HCT116 (cell line): ENCODE measurements around the gene CMTM8. TPM values are rescaled to one million over a fixed set of nuclear protein-coding genes. Genes with fewer than 3 reads are reported as not detected.

ENCODE experiments used
- ATAC-seq: fragments of 200-7000 bp; cut with Tn5 transposase; 2 replicates; pipeline ENCODE4 v1.9.1; 2020; ENCODE audit warnings: mild to moderate bottlenecking, moderate library complexity
- BruUV-seq: library from RNA; stranded (reverse); fragments of 400-500 nt; replicated peaks from 2 replicates; lab custom pipeline; 2021; lab: Mats Ljungman, UMichigan
- CTCF ChIA-PET: fragments of 300-600 bp; sonication (Branson Sonifier 250); formaldehyde crosslinking; loops from one replicate; lab custom pipeline; 2021; ENCODE audit warnings: antibody characterized with exemption; lab: Charles Lee
- POLR2A ChIA-PET: fragments of 300-600, 350-600 bp; sonication (Branson Sonifier 250); formaldehyde crosslinking; loops from one replicate; lab custom pipeline; 2021; ENCODE audit warnings: antibody characterized with exemption; lab: Charles Lee
- RAD21 ChIA-PET, 2 experiments: fragments of 300-600 bp; sonication (Branson Sonifier 250); formaldehyde crosslinking; loops; one replicate each; lab custom pipeline; 2023; ENCODE audit warnings: low total read pairs in 2 of 2; ENCODE audit not compliant: uncharacterized antibody in 2 of 2, unreplicated experiment in 2 of 2, low non-redundant PET in 1 of 2; lab: Charles Lee
- DNase-seq: peaks from one replicate; pipeline ENCODE4 v3.0.0-alpha.2; 2010; ENCODE audit warnings: low read depth, low spot score
- H2AFZ ChIP-seq: fragments of 200-600 bp; shearing (Covaris generic), sonication (generic); 2 replicates; pipeline ENCODE4 v1.6.1; 2017; ENCODE audit warnings: low read depth, mixed run types, mixed read lengths, antibody characterized with exemption, low read length; ENCODE audit not compliant: poor library complexity, severe bottlenecking
- H3K27ac ChIP-seq: 2 replicates; pipeline ENCODE4 v1.5.1; 2012; ENCODE audit warnings: low read depth, low read length
- H3K27me3 ChIP-seq: fragments of 200-600 bp; sonication (generic); 2 replicates; pipeline ENCODE4 v1.6.1; 2016; ENCODE audit warnings: mixed run types, low read length, mixed read lengths; ENCODE audit not compliant: insufficient read depth
- H3K36me3 ChIP-seq, 2 experiments: fragments of 200-500 bp in 1 of 2; fragments of 200-600 bp in 1 of 2; sonication (Bioruptor generic) in 1 of 2; sonication (generic) in 1 of 2; 2 replicates each; pipeline versions ENCODE4 v1.5.1 to v1.6.1; 2014 to 2016; ENCODE audit warnings: low read length in 2 of 2, inconsistent platforms in 1 of 2, mixed read lengths in 1 of 2, mixed run types in 1 of 2; ENCODE audit not compliant: insufficient read depth in 2 of 2, control insufficient read depth in 1 of 2
- H3K4me1 ChIP-seq, 2 experiments: fragments of 200-600 bp in 1 of 2; sonication (generic) in 1 of 2; 2 replicates each; pipeline versions ENCODE4 v1.5.1 to v1.6.1; 2012 to 2017; ENCODE audit warnings: low read length in 2 of 2, inconsistent platforms in 1 of 2, mild to moderate bottlenecking in 1 of 2, mixed read lengths in 1 of 2, mixed run types in 1 of 2, moderate library complexity in 1 of 2; ENCODE audit not compliant: insufficient read depth in 2 of 2, control insufficient read depth in 1 of 2
- H3K4me2 ChIP-seq: fragments of 200-600 bp; sonication (generic); 2 replicates; pipeline ENCODE4 v1.6.1; 2017; ENCODE audit warnings: mixed run types, low read length, mixed read lengths
- H3K4me3 ChIP-seq, 2 experiments: fragments of 200-600 bp in 1 of 2; sonication (generic) in 1 of 2; replicated peaks in 1 of 2; 2 replicates each; pipeline ENCODE4 v1.5.1; 2011 to 2016; ENCODE audit warnings: low read length in 2 of 2, control low read depth in 1 of 2, low read depth in 1 of 2, mild to moderate bottlenecking in 1 of 2, mixed read lengths in 1 of 2, mixed run types in 1 of 2
- H3K79me2 ChIP-seq: fragments of 200-600 bp; sonication (generic); 2 replicates; pipeline ENCODE4 v1.6.1; 2017; ENCODE audit warnings: mild to moderate bottlenecking, mixed run types, low read length, moderate library complexity, mixed read lengths; ENCODE audit not compliant: insufficient read depth
- H3K9ac ChIP-seq: fragments of 200-600 bp; sonication (generic); 2 replicates; pipeline ENCODE4 v1.6.1; 2016; ENCODE audit warnings: low read length, mixed read lengths
- H3K9me2 ChIP-seq: fragments of 200-600 bp; sonication (generic), shearing (Covaris generic); 2 replicates; pipeline ENCODE4 v1.6.1; 2017; ENCODE audit warnings: mixed run types, mild to moderate bottlenecking, moderate library complexity; ENCODE audit not compliant: insufficient read depth
- H3K9me3 ChIP-seq, 2 experiments: fragments of 200-500 bp in 1 of 2; fragments of 200-600 bp in 1 of 2; sonication (Bioruptor generic) in 1 of 2; sonication (generic) in 1 of 2; 2 replicates each; pipeline ENCODE4 v1.6.1; 2014 to 2017; ENCODE audit warnings: low read length in 2 of 2, mixed read lengths in 2 of 2, inconsistent platforms in 1 of 2, low read depth in 1 of 2, mild to moderate bottlenecking in 1 of 2, mixed run types in 1 of 2, moderate library complexity in 1 of 2; ENCODE audit not compliant: control insufficient read depth in 1 of 2, insufficient read depth in 1 of 2
- H4K20me1 ChIP-seq: fragments of 200-600 bp; sonication (generic), shearing (Covaris generic); 2 replicates; pipeline ENCODE4 v1.6.1; 2017; ENCODE audit warnings: mixed run types, mild to moderate bottlenecking, moderate library complexity; ENCODE audit not compliant: insufficient read depth
- ATF3 ChIP-seq: IDR thresholded peaks from 2 replicates; pipeline ENCODE4 v1.6.1; 2012
- FOSL1 ChIP-seq: IDR thresholded peaks from 2 replicates; pipeline ENCODE4 v1.6.1; 2012; ENCODE audit warnings: low read depth
- JUND ChIP-seq: IDR thresholded peaks from 2 replicates; pipeline ENCODE4 v1.6.1; 2012
- POLR2AphosphoS5 ChIP-seq: IDR thresholded peaks from 2 replicates; pipeline ENCODE4 v1.6.1; 2011; ENCODE audit warnings: mild to moderate bottlenecking, low read depth, low read length, moderate library complexity
- RAD21 ChIP-seq: IDR thresholded peaks from 2 replicates; pipeline ENCODE4 v1.6.1; 2012; ENCODE audit warnings: low read depth, mild to moderate bottlenecking
- REST ChIP-seq: IDR thresholded peaks from 2 replicates; pipeline ENCODE4 v1.6.1; 2012; ENCODE audit warnings: low read depth
- SRF ChIP-seq: IDR thresholded peaks from 2 replicates; pipeline ENCODE4 v1.6.1; 2012; ENCODE audit warnings: low read depth
- intact Hi-C: fragments of 100-400 bp; cut with micrococcal nuclease; formaldehyde crosslinking; loops from 2 replicates; pipeline ENCODE4 v1.10.0; 2022
- total RNA-seq: library from RNA; stranded (reverse); gene quantifications from one replicate; pipeline ENCODE4 v1.2.1, GENCODE V29; 2021; ENCODE audit not compliant: unreplicated experiment
- TF ChIP-seq, protein P1 (sequence below), 3 experiments: fragments of 200-600 bp in 1 of 3; sonication (generic) in 1 of 3; IDR thresholded peaks in 2 of 3; conservative IDR thresholded peaks in 1 of 3; 2 replicates each; pipeline ENCODE4 v1.5.1; 2012 to 2017; ENCODE audit warnings: low read depth in 2 of 3, low read length in 2 of 3, antibody characterized with exemption in 1 of 3, borderline replicate concordance in 1 of 3, control low read depth in 1 of 3, mild to moderate bottlenecking in 1 of 3, mixed read lengths in 1 of 3, mixed run types in 1 of 3, moderate library complexity in 1 of 3; ENCODE audit not compliant: insufficient read depth in 1 of 3

The CMTM8 gene
- total RNA-seq, 1 experiment from 2014 or later, result 19.4 TPM

DNA sequence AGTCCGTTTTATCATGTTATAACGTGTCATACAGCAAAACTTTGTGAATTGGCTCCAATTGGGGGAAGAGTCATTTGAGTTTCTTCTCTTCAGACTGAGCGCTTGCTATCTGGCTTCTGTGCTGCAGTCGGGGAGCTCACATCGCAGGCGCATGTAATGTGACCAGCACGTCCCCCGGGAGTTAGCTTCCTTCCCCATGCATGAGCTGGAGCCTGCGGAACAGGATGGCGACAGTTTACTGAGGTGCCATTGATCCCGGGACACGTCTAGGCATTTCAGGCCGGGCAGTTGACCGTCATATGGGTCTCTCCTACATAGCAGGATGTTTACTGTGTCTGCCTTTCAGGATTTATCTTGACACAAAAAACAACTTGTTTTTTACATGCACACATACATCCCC, 44.8 kb downstream of the CMTM8 start:
- Histone ChIP-seq H3K9ac (no peak overlapping the region), H3K27ac (no peak overlapping the region), H3K4me1 (peaks cover 13 to 17% of the 10 kb centered on the region in 2 experiments), H3K79me2 (peaks cover 57% of the 10 kb centered on the region), H3K4me3 (no peak overlapping the region), H2AFZ (no peak overlapping the region), H3K9me3 (no peaks in the 10 kb centered on the region), H3K4me2 (no peak overlapping the region), H3K27me3 (no peaks in the 10 kb centered on the region), H3K9me2 (no peaks in the 10 kb centered on the region; the same call in 1 of the 2 replicates), H3K36me3 (no peaks in the 10 kb centered on the region), H4K20me1 (peaks cover 11% of the 10 kb centered on the region; the same call in 1 of the 2 replicates)
- TF ChIP-seq RAD21 (no peak), REST (no peak), ATF3 (no peak), FOSL1 (no peak), JUND (no peak), SRF (no peak), POLR2AphosphoS5 (no peak)
- TF ChIP-seq, protein P1, sequence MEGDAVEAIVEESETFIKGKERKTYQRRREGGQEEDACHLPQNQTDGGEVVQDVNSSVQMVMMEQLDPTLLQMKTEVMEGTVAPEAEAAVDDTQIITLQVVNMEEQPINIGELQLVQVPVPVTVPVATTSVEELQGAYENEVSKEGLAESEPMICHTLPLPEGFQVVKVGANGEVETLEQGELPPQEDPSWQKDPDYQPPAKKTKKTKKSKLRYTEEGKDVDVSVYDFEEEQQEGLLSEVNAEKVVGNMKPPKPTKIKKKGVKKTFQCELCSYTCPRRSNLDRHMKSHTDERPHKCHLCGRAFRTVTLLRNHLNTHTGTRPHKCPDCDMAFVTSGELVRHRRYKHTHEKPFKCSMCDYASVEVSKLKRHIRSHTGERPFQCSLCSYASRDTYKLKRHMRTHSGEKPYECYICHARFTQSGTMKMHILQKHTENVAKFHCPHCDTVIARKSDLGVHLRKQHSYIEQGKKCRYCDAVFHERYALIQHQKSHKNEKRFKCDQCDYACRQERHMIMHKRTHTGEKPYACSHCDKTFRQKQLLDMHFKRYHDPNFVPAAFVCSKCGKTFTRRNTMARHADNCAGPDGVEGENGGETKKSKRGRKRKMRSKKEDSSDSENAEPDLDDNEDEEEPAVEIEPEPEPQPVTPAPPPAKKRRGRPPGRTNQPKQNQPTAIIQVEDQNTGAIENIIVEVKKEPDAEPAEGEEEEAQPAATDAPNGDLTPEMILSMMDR (IDR thresholded peaks at IDR 0.05 in 2 of 3, conservative IDR thresholded peaks at IDR 0.05 in 1 of 3; ENCODE audit: borderline replicate concordance in 1 of 3, insufficient read depth in 1 of 3, low read depth in 2 of 3, low read length in 2 of 3), result no peak
- RAD21 ChIA-PET, result no interaction called here
- POLR2A ChIA-PET, result interaction anchor here (0.6 kb wide), 1 partner anchor 34 kb away, joined by 4 read pairs; no protein-coding TSS in a partner anchor
- no TSS peak for BruUV-seq
- CTCF ChIA-PET, result no interaction called here
- intact Hi-C loops, result no loop called here
- DNase-seq (no peak), ATAC-seq (no peak)
